ENCODE measurements around the gene NUP205.

DNA sequence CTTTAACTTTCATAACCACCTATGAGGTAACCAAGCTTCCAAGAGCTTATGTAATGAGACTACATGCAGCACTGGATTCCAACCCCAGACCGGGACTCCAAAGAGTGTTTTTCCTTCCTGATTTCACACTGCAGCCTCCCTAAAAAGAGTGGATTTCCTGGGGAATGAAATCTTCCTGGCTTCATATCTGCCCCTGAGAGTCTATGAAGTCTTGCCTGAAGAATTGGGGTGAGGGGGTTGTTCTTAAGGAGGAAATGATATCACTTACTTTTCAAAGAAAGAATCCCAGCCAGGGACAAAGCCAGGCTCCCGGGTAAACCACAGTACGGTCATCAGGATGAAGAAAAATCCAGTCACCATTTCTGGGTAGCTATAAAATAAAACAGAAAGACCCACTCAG is 134.3 kb downstream of the NUP205 start:
- no peak for TF ChIP-seq EZH2 (IDR thresholded peaks at IDR 0.05; ENCODE audit: borderline replicate concordance, low read length)
- TF ChIP-seq, protein P1, sequence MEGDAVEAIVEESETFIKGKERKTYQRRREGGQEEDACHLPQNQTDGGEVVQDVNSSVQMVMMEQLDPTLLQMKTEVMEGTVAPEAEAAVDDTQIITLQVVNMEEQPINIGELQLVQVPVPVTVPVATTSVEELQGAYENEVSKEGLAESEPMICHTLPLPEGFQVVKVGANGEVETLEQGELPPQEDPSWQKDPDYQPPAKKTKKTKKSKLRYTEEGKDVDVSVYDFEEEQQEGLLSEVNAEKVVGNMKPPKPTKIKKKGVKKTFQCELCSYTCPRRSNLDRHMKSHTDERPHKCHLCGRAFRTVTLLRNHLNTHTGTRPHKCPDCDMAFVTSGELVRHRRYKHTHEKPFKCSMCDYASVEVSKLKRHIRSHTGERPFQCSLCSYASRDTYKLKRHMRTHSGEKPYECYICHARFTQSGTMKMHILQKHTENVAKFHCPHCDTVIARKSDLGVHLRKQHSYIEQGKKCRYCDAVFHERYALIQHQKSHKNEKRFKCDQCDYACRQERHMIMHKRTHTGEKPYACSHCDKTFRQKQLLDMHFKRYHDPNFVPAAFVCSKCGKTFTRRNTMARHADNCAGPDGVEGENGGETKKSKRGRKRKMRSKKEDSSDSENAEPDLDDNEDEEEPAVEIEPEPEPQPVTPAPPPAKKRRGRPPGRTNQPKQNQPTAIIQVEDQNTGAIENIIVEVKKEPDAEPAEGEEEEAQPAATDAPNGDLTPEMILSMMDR (conservative IDR thresholded peaks at IDR 0.05 in 1 of 2, IDR thresholded peaks at IDR 0.05 in 1 of 2; ENCODE audit: extremely low read depth in 1 of 2, insufficient read depth in 1 of 2, low read depth in 1 of 2, low read length in 2 of 2): no peak

Data from mammary epithelial cell (primary cell).